K562 (cell line): Measurements from ENCODE around the gene ADGRB3. TPM values are rescaled to one million over a fixed set of nuclear protein-coding genes. Genes with fewer than 3 reads are reported as not detected.

Source experiments
- HDGF ChIP-seq: fragments of 450-650 bp; IDR thresholded peaks from 2 replicates; pipeline ENCODE4 v1.6.1; 2016
- HSF4 ChIP-seq: fragments of 250-450 bp; sonication (Bioruptor Pico); IDR thresholded peaks from 2 replicates; pipeline ENCODE4 v2.1.2; 2022; ENCODE audit warnings: mild to moderate bottlenecking, moderate library complexity, borderline replicate concordance
- MAFG ChIP-seq: fragments of 450-650 bp; conservative IDR thresholded peaks from 2 replicates; pipeline ENCODE4 v1.6.1; 2016; ENCODE audit warnings: missing genetic modification characterization, missing compliant biosample characterization
- MEIS2 ChIP-seq: fragments of 450-650 bp; IDR thresholded peaks from 2 replicates; pipeline ENCODE4 v1.6.1; 2014; ENCODE audit warnings: mild to moderate bottlenecking; ENCODE audit not compliant: partially characterized antibody
- PHF21A ChIP-seq: fragments of 450-650 bp; IDR thresholded peaks from 2 replicates; pipeline ENCODE4 v1.6.1; 2017; ENCODE audit warnings: low read depth, borderline replicate concordance
- RBM39 ChIP-seq: fragments of 200-400 bp; formaldehyde crosslinking; optimal IDR thresholded peaks from 2 replicates; pipeline ENCODE3; 2018; ENCODE audit warnings: low read depth, low read length
- RCOR1 ChIP-seq, 2 experiments: IDR thresholded peaks; 2 replicates each; pipeline ENCODE4 v1.6.1; 2012; ENCODE audit warnings: low read depth in 2 of 2, low read length in 2 of 2, borderline replicate concordance in 1 of 2, improper control_type of control experiment in 1 of 2
- TEAD4 ChIP-seq, 2 experiments: sonication (generic) in 1 of 2; formaldehyde crosslinking in 1 of 2; IDR thresholded peaks; 2 replicates each; pipeline versions ENCODE4 v1.6.1 to v1.8.0; 2012 to 2022; ENCODE audit warnings: borderline replicate concordance in 1 of 2, inconsistent platforms in 1 of 2, low read length in 1 of 2, mild to moderate bottlenecking in 1 of 2, missing genetic modification reagents in 1 of 2
- polyA plus RNA-seq, 8 experiments: library from polyadenylated mRNA; depleted of rRNA in 4 of 8; stranded (reverse) in 5 of 8; unstranded in 3 of 8; fragments of >200 nt; fragmentation: Nextera tagmentation in 2 of 8; fragmentation: Illumina TruSeq in 1 of 8; extraction: Ambion mirVana in 2 of 8; extraction: Trizol in 1 of 8; gene quantifications; 2 replicates each; pipeline versions ENCODE4 v1.2.1 to v1.2.3, GENCODE V29; 2011 to 2014; ENCODE audit warnings: inconsistent platforms in 1 of 8, missing spikeins in 1 of 8
- total RNA-seq, 7 experiments: library from RNA; depleted of rRNA in 6 of 7; stranded (reverse); fragments of >200 nt in 6 of 7; fragmentation: Illumina TruSeq in 2 of 7; extraction: Trizol in 2 of 7; gene quantifications; 2 replicates each; pipeline versions ENCODE4 v1.2.1 to v1.2.3, GENCODE V29; 2011 to 2021; ENCODE audit warnings: low replicate concordance in 1 of 7
- TF ChIP-seq, protein P1 (sequence below): sonication (generic); formaldehyde crosslinking; IDR thresholded peaks from 2 replicates; pipeline ENCODE4 v1.5.0; 2020; ENCODE audit warnings: missing genetic modification reagents
- TF ChIP-seq, protein P2 (sequence below): fragments of 250-450 bp; sonication (Bioruptor Pico); IDR thresholded peaks from 2 replicates; pipeline ENCODE4 v1.5.0; 2021
- TF ChIP-seq, protein P3 (sequence below): fragments of 200-800 bp; sonication (Bioruptor generic); IDR thresholded peaks from 2 replicates; pipeline ENCODE4 v1.6.1; 2016; ENCODE audit warnings: missing genetic modification characterization, missing compliant biosample characterization

Gene ADGRB3
- total and polyA plus RNA-seq, 9 of the 15 experiments (the other 6 are each of a cell fraction or from before 2014, with no cell fraction given) = 0.90 to 7.8 (median 2.4) TPM

DNA sequence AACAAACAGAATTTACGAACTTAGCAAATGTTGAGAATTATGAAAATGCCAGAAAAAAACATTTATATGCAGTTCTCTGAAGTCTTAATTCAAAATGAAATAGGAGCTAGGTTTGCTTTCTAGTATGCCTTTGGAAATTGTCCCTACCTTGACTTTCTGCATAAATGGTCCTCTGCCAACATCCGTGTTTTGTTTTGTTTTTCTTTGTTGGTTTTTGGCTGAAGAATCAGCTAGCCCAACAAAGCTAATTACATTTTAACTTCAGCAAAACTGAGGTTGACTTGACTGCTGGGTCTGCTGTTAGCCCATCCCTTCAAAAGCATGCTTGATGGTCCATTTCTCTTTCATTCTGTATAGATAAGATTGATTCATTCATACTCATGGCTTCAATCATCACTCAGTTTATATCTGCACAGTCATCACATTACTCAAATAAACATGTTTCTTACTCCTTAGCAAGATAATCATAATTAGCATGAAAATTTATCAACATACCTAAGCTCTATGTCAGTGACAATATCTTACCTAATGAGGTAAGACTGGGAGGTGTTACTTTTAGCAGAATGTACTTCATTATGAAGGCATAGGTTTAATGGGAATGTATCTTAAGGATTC lies 76.4 kb downstream of the ADGRB3 start (continued):
- TF ChIP-seq RCOR1 (IDR thresholded peaks at IDR 0.05; ENCODE audit: borderline replicate concordance in 1 of 2, low read depth in 2 of 2, low read length in 2 of 2) (no peak), MEIS2 (peak; percentile 82), MAFG (tag) (peak; percentile 92), TEAD4 (IDR thresholded peaks at IDR 0.05; ENCODE audit: low read length) (no peak), TEAD4 (CRISPR knock-in tag; IDR thresholded peaks at IDR 0.05; ENCODE audit: borderline replicate concordance) (no peak), RBM39 (no peak), HSF4 (CRISPR knock-in tag) (no peak), PHF21A (no peak), HDGF (no peak)
- TF ChIP-seq, protein P1, sequence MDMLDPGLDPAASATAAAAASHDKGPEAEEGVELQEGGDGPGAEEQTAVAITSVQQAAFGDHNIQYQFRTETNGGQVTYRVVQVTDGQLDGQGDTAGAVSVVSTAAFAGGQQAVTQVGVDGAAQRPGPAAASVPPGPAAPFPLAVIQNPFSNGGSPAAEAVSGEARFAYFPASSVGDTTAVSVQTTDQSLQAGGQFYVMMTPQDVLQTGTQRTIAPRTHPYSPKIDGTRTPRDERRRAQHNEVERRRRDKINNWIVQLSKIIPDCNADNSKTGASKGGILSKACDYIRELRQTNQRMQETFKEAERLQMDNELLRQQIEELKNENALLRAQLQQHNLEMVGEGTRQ (CRISPR knock-in tag) = no peak
- TF ChIP-seq, protein P2, sequence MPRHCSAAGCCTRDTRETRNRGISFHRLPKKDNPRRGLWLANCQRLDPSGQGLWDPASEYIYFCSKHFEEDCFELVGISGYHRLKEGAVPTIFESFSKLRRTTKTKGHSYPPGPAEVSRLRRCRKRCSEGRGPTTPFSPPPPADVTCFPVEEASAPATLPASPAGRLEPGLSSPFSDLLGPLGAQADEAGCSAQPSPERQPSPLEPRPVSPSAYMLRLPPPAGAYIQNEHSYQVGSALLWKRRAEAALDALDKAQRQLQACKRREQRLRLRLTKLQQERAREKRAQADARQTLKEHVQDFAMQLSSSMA (CRISPR knock-in tag) = no peak
- TF ChIP-seq, protein P3, sequence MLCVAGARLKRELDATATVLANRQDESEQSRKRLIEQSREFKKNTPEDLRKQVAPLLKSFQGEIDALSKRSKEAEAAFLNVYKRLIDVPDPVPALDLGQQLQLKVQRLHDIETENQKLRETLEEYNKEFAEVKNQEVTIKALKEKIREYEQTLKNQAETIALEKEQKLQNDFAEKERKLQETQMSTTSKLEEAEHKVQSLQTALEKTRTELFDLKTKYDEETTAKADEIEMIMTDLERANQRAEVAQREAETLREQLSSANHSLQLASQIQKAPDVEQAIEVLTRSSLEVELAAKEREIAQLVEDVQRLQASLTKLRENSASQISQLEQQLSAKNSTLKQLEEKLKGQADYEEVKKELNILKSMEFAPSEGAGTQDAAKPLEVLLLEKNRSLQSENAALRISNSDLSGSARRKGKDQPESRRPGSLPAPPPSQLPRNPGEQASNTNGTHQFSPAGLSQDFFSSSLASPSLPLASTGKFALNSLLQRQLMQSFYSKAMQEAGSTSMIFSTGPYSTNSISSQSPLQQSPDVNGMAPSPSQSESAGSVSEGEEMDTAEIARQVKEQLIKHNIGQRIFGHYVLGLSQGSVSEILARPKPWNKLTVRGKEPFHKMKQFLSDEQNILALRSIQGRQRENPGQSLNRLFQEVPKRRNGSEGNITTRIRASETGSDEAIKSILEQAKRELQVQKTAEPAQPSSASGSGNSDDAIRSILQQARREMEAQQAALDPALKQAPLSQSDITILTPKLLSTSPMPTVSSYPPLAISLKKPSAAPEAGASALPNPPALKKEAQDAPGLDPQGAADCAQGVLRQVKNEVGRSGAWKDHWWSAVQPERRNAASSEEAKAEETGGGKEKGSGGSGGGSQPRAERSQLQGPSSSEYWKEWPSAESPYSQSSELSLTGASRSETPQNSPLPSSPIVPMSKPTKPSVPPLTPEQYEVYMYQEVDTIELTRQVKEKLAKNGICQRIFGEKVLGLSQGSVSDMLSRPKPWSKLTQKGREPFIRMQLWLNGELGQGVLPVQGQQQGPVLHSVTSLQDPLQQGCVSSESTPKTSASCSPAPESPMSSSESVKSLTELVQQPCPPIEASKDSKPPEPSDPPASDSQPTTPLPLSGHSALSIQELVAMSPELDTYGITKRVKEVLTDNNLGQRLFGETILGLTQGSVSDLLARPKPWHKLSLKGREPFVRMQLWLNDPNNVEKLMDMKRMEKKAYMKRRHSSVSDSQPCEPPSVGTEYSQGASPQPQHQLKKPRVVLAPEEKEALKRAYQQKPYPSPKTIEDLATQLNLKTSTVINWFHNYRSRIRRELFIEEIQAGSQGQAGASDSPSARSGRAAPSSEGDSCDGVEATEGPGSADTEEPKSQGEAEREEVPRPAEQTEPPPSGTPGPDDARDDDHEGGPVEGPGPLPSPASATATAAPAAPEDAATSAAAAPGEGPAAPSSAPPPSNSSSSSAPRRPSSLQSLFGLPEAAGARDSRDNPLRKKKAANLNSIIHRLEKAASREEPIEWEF (CRISPR knock-in tag) = no peak
